Measurements from ENCODE around the gene GAD2. TPM values are rescaled to one million over a fixed set of nuclear protein-coding genes. Genes with fewer than 3 reads are reported as not detected.

GAD2 gene
- total and polyA plus RNA-seq, 9 of the 15 experiments (the other 6 are each of a cell fraction or from before 2014, with no cell fraction given): not detected

GRCh38 chr10:26249681-26250080 is 33.1 kb downstream of the GAD2 start:
- POLR2A ChIA-PET: interaction anchor here (2.4 kb wide), 1 partner anchor 10 kb away, joined by 5 read pairs; no protein-coding TSS in a partner anchor
- CTCF ChIA-PET (ENCODE audit: low intra/inter-chr PET ratio): no interaction called here

More at GRCh38 chr10:26249681-26250080, 33.1 kb downstream of the GAD2 start:
- H3K9ac ChIP-seq (ENCODE audit: insufficient read depth in 1 of 2, low read depth in 2 of 2, low read length in 2 of 2): no peak overlapping the region
- TF ChIP-seq WHSC1 (IDR thresholded peaks at IDR 0.05; ENCODE audit: low read length) (no peak), ZNF354B (CRISPR knock-in tag; IDR thresholded peaks at IDR 0.05) (no peak), CHD4 (IDR thresholded peaks at IDR 0.05; ENCODE audit: insufficient read depth, insufficient replicate concordance, low read depth, low read length, poor library complexity, severe bottlenecking) (no peak), BDP1 (IDR thresholded peaks at IDR 0.05; ENCODE audit: insufficient read depth, insufficient read length) (no peak), RCOR1 (IDR thresholded peaks at IDR 0.05; ENCODE audit: borderline replicate concordance in 1 of 2, low read depth in 2 of 2, low read length in 2 of 2) (no peak), CC2D1A (IDR thresholded peaks at IDR 0.05) (no peak), PHF21A (IDR thresholded peaks at IDR 0.05; ENCODE audit: borderline replicate concordance, low read depth) (no peak), NBN (IDR thresholded peaks at IDR 0.05; ENCODE audit: low read depth) (no peak), PHB (CRISPR knock-in tag; IDR thresholded peaks at IDR 0.05) (no peak), ZKSCAN3 (CRISPR knock-in tag; IDR thresholded peaks at IDR 0.05) (no peak), SRSF3 (IDR thresholded peaks at IDR 0.05; ENCODE audit: insufficient read depth, low read length) (no peak), BMI1 (IDR thresholded peaks at IDR 0.05; ENCODE audit: low read length) (no peak), ZNF124 (CRISPR knock-in tag; IDR thresholded peaks at IDR 0.05) (no peak), FOXK2 (conservative IDR thresholded peaks at IDR 0.05 in 1 of 2, IDR thresholded peaks at IDR 0.05 in 1 of 2; ENCODE audit: low read depth in 2 of 2) (no peak), ZC3H8 (IDR thresholded peaks at IDR 0.05) (no peak), SLC30A9 (CRISPR knock-in tag; IDR thresholded peaks at IDR 0.05) (no peak)
- TF ChIP-seq, protein P1, sequence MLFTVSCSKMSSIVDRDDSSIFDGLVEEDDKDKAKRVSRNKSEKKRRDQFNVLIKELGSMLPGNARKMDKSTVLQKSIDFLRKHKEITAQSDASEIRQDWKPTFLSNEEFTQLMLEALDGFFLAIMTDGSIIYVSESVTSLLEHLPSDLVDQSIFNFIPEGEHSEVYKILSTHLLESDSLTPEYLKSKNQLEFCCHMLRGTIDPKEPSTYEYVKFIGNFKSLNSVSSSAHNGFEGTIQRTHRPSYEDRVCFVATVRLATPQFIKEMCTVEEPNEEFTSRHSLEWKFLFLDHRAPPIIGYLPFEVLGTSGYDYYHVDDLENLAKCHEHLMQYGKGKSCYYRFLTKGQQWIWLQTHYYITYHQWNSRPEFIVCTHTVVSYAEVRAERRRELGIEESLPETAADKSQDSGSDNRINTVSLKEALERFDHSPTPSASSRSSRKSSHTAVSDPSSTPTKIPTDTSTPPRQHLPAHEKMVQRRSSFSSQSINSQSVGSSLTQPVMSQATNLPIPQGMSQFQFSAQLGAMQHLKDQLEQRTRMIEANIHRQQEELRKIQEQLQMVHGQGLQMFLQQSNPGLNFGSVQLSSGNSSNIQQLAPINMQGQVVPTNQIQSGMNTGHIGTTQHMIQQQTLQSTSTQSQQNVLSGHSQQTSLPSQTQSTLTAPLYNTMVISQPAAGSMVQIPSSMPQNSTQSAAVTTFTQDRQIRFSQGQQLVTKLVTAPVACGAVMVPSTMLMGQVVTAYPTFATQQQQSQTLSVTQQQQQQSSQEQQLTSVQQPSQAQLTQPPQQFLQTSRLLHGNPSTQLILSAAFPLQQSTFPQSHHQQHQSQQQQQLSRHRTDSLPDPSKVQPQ (CRISPR knock-in tag; IDR thresholded peaks at IDR 0.05; ENCODE audit: borderline replicate concordance): no peak
- no peaks in the 10 kb centered on the region for H3K9me1 ChIP-seq (ENCODE audit: control insufficient read depth, insufficient read depth, low read length)
- WGBS (ENCODE audit: insufficient coverage, low coverage, missing lambda C conversion rate): 0% methylated on average over 5 of the region's 6 CpGs
- H3K9me3 ChIP-seq (replicated peaks; ENCODE audit: control insufficient read depth, insufficient read depth, low read depth, low read length): no peaks in the 10 kb centered on the region
- H3K27me3 ChIP-seq (ENCODE audit: control insufficient read depth in 2 of 2, insufficient read depth in 2 of 2, low read length in 2 of 2): peaks cover 0 to 2% of the 10 kb centered on the region in 2 experiments; a peak in 1 of 5 replicates
- H3K4me1 ChIP-seq (replicated peaks in 1 of 2; ENCODE audit: control insufficient read depth in 2 of 2, insufficient read depth in 2 of 2, low read length in 2 of 2): no peaks in the 10 kb centered on the region
- no peak overlapping the region for H3K4me2 ChIP-seq (ENCODE audit: insufficient read depth, low read length)
- H2AFZ ChIP-seq (ENCODE audit: low read depth, low read length): no peak overlapping the region
- H4K20me1 ChIP-seq (replicated peaks; ENCODE audit: control insufficient read depth, insufficient read depth, low read length): no peaks in the 10 kb centered on the region; the same call in 1 of the 2 replicates
- in situ Hi-C loops (cut with MboI): no loop called here
- no peak overlapping the region for H3K27ac ChIP-seq (ENCODE audit: extremely low read depth, low read depth, low read length)
- no peak for ATAC-seq
- no peaks in the 10 kb centered on the region for H3K36me3 ChIP-seq (ENCODE audit: control insufficient read depth, insufficient read depth, low read length)
- no peak for DNase-seq (ENCODE audit: extremely low read depth in 1 of 4, low spot score in 3 of 4)
- FAIRE-seq: no peak
- intact Hi-C loops (cut with micrococcal nuclease): no loop called here
- BruUV-seq (replicated peaks): no TSS peak
- H3K4me3 ChIP-seq: no peak overlapping the region
- H3K79me2 ChIP-seq (ENCODE audit: control insufficient read depth, insufficient read depth, low read length): no peaks in the 10 kb centered on the region

Data from K562 (cell line).